Testis (tissue), 3 donors: ENCODE results near the gene SLC16A3. TPM values are rescaled to one million over a fixed set of nuclear protein-coding genes. Genes with fewer than 3 reads are reported as not detected.
"Not testable (repeated sequence)": the region's sequence is repeated elsewhere in the genome, so short reads cannot be mapped to it uniquely, and the experiment has no call there.

Experiments
- DNase-seq: peaks from one replicate; pipeline ENCODE4 v3.0.0-alpha.2; 2019
- H3K27ac ChIP-seq, 2 donors: fragments of 200-600 bp; sonication (generic); one replicate each; pipeline ENCODE4 v1.5.1; 2019
- H3K27me3 ChIP-seq: fragments of 200-600 bp; sonication (generic); one replicate; pipeline ENCODE4 v1.5.1; 2019
- H3K36me3 ChIP-seq: fragments of 200-600 bp; sonication (generic); one replicate; pipeline ENCODE4 v1.5.1; 2017; ENCODE audit warnings: low read depth; ENCODE audit errors: missing control alignments
- H3K4me1 ChIP-seq: fragments of 200-600 bp; sonication (generic); one replicate; pipeline ENCODE4 v1.5.1; 2019
- H3K4me3 ChIP-seq, 2 donors: fragments of 200-600 bp; sonication (generic); one replicate each; pipeline ENCODE4 v1.5.1; 2017 to 2019
- H3K9me3 ChIP-seq: fragments of 200-600 bp; sonication (generic); one replicate; pipeline ENCODE4 v1.5.1; 2017
- POLR2A ChIP-seq: fragments of 450-650 bp; IDR thresholded peaks from one replicate; pipeline ENCODE4 v1.6.1; 2017; ENCODE audit warnings: antibody characterized with exemption, mild to moderate bottlenecking, moderate library complexity
- WGBS, 2 donors: methylation state at CpG; one replicate each; pipeline ENCODE4 v1.1.5; 2018; 5-methylcytosine and 5-hydroxymethylcytosine counted together
- intact Hi-C: fragments of 100-400 bp; cut with DNase I; formaldehyde crosslinking; loops from one replicate; pipeline ENCODE4 v1.15.1; 2023; ENCODE audit warnings: low total_unique reads
- polyA plus RNA-seq: library from polyadenylated mRNA; stranded (reverse); fragments of 350-450 nt; fragmentation: Illumina TruSeq; extraction: RNeasy Lipid Tissue Mini Kit (QIAGEN cat#74804); gene quantifications from one replicate; pipeline ENCODE4 v1.2.3, GENCODE V29; 2014; ENCODE audit warnings: low read depth, low replicate concordance; ENCODE audit not compliant: insufficient read depth
- total RNA-seq, 2 donors: library from RNA; depleted of rRNA; stranded (reverse); fragments of >200 nt; gene quantifications; one replicate each; pipeline ENCODE4 v1.2.3, GENCODE V29; 2016
- TF ChIP-seq, protein P1 (sequence below), 3 experiments: fragments of 450-650 bp in 2 of 3; fragments of 200-600 bp in 1 of 3; sonication (generic) in 1 of 3; IDR thresholded peaks; one replicate each; pipeline ENCODE4 v1.5.1; 2016 to 2019; ENCODE audit warnings: antibody characterized with exemption in 3 of 3, mild to moderate bottlenecking in 2 of 3, moderate library complexity in 1 of 3

Gene SLC16A3
- total and polyA plus RNA-seq, 3 donors from 2014 or later = 67.7 to 71.4 (median 70.6) TPM

GRCh38 chr17:82184761-82185160 is 44.1 kb upstream of the SLC16A3 start:
- Histone ChIP-seq H3K27me3 (no peaks in the 10 kb centered on the region), H3K36me3 (no peaks in the 10 kb centered on the region), H3K4me3 (no peak overlapping the region), H3K4me1 (peaks cover 4% of the 10 kb centered on the region), H3K27ac (no peak overlapping the region), H3K9me3 (no peaks in the 10 kb centered on the region)
- TF ChIP-seq POLR2A = no peak
- TF ChIP-seq, protein P1, sequence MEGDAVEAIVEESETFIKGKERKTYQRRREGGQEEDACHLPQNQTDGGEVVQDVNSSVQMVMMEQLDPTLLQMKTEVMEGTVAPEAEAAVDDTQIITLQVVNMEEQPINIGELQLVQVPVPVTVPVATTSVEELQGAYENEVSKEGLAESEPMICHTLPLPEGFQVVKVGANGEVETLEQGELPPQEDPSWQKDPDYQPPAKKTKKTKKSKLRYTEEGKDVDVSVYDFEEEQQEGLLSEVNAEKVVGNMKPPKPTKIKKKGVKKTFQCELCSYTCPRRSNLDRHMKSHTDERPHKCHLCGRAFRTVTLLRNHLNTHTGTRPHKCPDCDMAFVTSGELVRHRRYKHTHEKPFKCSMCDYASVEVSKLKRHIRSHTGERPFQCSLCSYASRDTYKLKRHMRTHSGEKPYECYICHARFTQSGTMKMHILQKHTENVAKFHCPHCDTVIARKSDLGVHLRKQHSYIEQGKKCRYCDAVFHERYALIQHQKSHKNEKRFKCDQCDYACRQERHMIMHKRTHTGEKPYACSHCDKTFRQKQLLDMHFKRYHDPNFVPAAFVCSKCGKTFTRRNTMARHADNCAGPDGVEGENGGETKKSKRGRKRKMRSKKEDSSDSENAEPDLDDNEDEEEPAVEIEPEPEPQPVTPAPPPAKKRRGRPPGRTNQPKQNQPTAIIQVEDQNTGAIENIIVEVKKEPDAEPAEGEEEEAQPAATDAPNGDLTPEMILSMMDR (IDR thresholded peaks at IDR 0.05) = no peak
- 93 to 94% methylated on average over 5 of the region's 5 CpGs for WGBS, 2 donors
- no peak for DNase-seq
- intact Hi-C loops = no loop called here

GRCh38 chr17:82186221-82186620 is 42.6 kb upstream of the SLC16A3 start:
- H3K36me3 ChIP-seq = no peaks in the 10 kb centered on the region
- H3K4me3 ChIP-seq = no peak overlapping the region
- WGBS, 2 donors = 90 to 97% methylated on average over 15 of the region's 15 CpGs
- intact Hi-C loops = no loop called here
- no peak overlapping the region for H3K27ac ChIP-seq
- H3K27me3 ChIP-seq = no peaks in the 10 kb centered on the region
- no peak for TF ChIP-seq POLR2A
- TF ChIP-seq, protein P1 (IDR thresholded peaks at IDR 0.05) = no peak
- no peaks in the 10 kb centered on the region for H3K9me3 ChIP-seq
- H3K4me1 ChIP-seq = no peaks in the 10 kb centered on the region
- no peak for DNase-seq

DNA sequence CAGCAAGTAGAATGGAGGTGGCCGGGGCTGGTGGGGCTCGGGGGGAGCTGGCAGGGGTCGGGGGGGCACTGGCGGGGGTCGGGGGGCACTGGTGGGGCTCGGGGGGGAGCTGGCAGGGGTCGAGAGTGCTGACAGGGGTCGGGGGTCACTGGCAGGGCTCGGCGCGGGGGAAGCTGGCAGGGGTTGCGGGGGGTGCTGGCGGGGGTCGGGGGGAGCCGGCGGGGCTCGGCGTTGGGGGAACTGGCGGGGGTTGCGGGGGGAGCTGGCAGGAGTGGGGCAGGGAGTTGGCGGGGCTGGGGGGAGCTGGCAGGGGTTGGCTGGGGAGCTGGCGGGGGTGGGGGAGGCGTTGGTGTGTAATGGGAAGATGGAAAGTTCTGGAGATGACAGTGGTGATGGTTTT is 41.3 kb upstream of the SLC16A3 start:
- H3K36me3 ChIP-seq = no peaks in the 10 kb centered on the region
- H3K27ac ChIP-seq = no peak overlapping the region
- 92 to 94% methylated on average over 12 of the region's 23 CpGs for WGBS, 2 donors
- TF ChIP-seq, protein P1 (IDR thresholded peaks at IDR 0.05) = no peak
- TF ChIP-seq POLR2A = no peak
- intact Hi-C loops = no loop called here
- no peak for DNase-seq
- no peaks in the 10 kb centered on the region for H3K9me3 ChIP-seq
- no peaks in the 10 kb centered on the region for H3K4me1 ChIP-seq
- H3K4me3 ChIP-seq = no peak overlapping the region
- no peaks in the 10 kb centered on the region for H3K27me3 ChIP-seq

DNA sequence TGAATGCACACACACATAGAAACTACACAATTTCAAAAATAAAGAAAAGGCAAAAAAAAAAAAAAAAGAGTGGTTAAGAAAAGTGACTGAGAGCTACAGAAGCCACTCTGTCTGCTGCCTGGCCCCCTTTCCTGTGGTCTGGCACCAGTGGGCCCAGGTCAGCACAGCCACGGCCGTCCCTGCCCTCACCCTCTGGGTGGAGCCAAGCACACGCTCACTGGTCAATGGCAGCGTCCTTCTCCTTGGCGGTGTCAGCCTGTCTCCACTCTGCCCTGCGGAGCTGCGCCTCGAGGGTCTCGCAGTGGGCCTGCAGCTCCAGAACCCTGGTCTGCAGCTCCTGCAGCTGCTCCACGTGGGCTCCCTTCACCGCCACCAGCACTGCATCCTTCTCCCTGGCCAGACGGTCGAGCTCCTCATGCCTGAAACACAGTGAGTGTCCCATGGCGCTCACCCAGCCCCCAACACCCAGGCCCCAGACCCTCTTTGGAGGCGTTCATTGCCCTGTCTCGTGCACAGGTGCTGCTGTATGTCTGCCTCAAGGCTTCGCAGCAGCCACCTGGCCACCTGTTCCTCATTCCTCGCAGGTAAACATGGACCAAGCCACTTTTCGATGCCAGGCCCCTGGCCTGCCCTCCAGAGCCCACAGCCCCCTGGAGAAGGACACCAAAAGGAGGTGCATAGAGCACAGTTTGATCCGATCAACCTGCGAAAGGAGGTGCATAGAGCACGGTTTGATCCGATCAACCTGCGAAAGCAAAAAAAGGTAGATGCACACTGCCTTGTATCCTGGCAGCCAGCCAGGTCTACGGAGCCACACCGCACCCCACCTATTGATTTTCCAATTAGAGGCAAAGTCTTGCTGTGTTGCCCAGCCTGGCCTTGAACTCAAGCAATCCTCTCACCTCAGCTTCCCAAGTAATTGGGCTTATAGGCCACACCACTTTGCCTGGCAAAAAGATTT is 40.6 kb upstream of the SLC16A3 start:
- Histone ChIP-seq H3K36me3 (no peaks in the 10 kb centered on the region), H3K27me3 (no peaks in the 10 kb centered on the region), H3K9me3 (no peaks in the 10 kb centered on the region), H3K4me1 (no peaks in the 10 kb centered on the region), H3K27ac (no peak overlapping the region), H3K4me3 (no peak overlapping the region)
- DNase-seq = no peak
- intact Hi-C loops = no loop called here
- 89 to 90% methylated on average over 21 to 26 of the region's 26 CpGs for WGBS, 2 donors
- no peak for TF ChIP-seq POLR2A
- TF ChIP-seq, protein P1 (IDR thresholded peaks at IDR 0.05) = no peak

GRCh38 chr17:82193050-82193449 is 35.8 kb upstream of the SLC16A3 start:
- DNase-seq, intact Hi-C loops, H3K27ac ChIP-seq, H3K4me1 ChIP-seq, H3K27me3 ChIP-seq, H3K4me3 ChIP-seq, H3K9me3 ChIP-seq, H3K36me3 ChIP-seq: not testable (repeated sequence)
- 84 to 85% methylated on average over 6 of the region's 6 CpGs for WGBS, 2 donors
